ENCODE data around the gene SLC35F1.

DNA sequence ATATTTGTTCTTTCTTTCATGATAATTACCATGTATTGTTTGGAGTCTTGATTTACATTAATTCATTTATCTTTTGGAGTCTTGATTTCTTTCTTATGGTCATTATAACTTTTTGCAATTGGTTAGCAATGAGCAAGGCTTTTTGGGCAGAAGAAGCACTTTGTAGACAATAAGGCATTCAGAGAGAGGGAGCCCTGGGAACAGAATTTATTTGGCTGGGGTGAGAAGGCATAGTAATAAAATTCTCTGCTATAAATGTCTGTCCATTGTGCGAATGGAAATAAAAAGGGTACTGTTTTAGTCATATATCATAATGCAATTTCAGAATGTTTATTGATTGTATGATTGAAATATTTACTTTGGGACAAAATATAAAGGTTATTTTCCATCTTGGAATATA is 147.0 kb downstream of the SLC35F1 start:
- TF ChIP-seq, protein P1, sequence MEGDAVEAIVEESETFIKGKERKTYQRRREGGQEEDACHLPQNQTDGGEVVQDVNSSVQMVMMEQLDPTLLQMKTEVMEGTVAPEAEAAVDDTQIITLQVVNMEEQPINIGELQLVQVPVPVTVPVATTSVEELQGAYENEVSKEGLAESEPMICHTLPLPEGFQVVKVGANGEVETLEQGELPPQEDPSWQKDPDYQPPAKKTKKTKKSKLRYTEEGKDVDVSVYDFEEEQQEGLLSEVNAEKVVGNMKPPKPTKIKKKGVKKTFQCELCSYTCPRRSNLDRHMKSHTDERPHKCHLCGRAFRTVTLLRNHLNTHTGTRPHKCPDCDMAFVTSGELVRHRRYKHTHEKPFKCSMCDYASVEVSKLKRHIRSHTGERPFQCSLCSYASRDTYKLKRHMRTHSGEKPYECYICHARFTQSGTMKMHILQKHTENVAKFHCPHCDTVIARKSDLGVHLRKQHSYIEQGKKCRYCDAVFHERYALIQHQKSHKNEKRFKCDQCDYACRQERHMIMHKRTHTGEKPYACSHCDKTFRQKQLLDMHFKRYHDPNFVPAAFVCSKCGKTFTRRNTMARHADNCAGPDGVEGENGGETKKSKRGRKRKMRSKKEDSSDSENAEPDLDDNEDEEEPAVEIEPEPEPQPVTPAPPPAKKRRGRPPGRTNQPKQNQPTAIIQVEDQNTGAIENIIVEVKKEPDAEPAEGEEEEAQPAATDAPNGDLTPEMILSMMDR (IDR thresholded peaks at IDR 0.05) = no peak
- TF ChIP-seq POLR2A (IDR thresholded peaks at IDR 0.05) = no peak
